ENCODE results near the gene CC2D2A. TPM values are rescaled to one million over a fixed set of nuclear protein-coding genes. Genes with fewer than 3 reads are reported as not detected.

Gene CC2D2A
- total and polyA plus RNA-seq, 2 of the 13 experiments (the other 11 are each of a cell fraction or from before 2014, with no cell fraction given) = 4.2 to 7.2 TPM

- FAIRE-seq = no peak
- DNase-seq (ENCODE audit: low spot score) = no peak
- intact Hi-C loops (cut with micrococcal nuclease; ENCODE audit: unreplicated experiment) = no loop called here
- peak; percentile 57 for ATAC-seq
- Histone ChIP-seq H3K36me3 (replicated peaks in 1 of 2; ENCODE audit: control insufficient read depth in 1 of 2, insufficient read depth in 2 of 2, low read length in 2 of 2) (no peaks in the 10 kb centered on the region), H3K9ac (ENCODE audit: insufficient read depth, low read depth, low read length) (no peak overlapping the region), H3K27me3 (ENCODE audit: control insufficient read depth in 1 of 2, insufficient read depth in 2 of 2, low read length in 2 of 2) (no peaks in the 10 kb centered on the region), H3K9me3 (ENCODE audit: low read length) (no peaks in the 10 kb centered on the region), H2AFZ (ENCODE audit: low read length) (no peak overlapping the region), H3K4me1 (ENCODE audit: insufficient read depth, low read length) (no peaks in the 10 kb centered on the region), H3K79me2 (ENCODE audit: insufficient read depth, low read length) (no peaks in the 10 kb centered on the region), H4K20me1 (ENCODE audit: insufficient read depth, low read length) (no peaks in the 10 kb centered on the region), H3K4me3 (replicated peaks in 1 of 3; ENCODE audit: insufficient read depth in 1 of 3, low read depth in 2 of 3, low read length in 3 of 3) (no peak overlapping the region), H3K4me2 (ENCODE audit: low read depth, low read length) (no peak overlapping the region), H3K27ac (ENCODE audit: extremely low read length, insufficient read depth, low read length) (no peak overlapping the region)
- 67% methylated on average over 2 of the region's 2 CpGs for WGBS (ENCODE audit: low lambda C conversion rate)
- CTCF ChIA-PET (ENCODE audit: low intra/inter-chr PET ratio, low total read pairs) = no interaction called here
- TF ChIP-seq HNF4G (IDR thresholded peaks at IDR 0.05; ENCODE audit: borderline replicate concordance, low read depth, low read length) = no peak
- TF ChIP-seq HNF4G (CRISPR knock-in tag; IDR thresholded peaks at IDR 0.05; ENCODE audit: borderline replicate concordance, low read depth) = no peak
- TF ChIP-seq ATF4 (CRISPR knock-in tag; IDR thresholded peaks at IDR 0.05) = no peak
- TF ChIP-seq SPEN (CRISPR knock-in tag; IDR thresholded peaks at IDR 0.05; ENCODE audit: low read depth) = no peak
- no peak for TF ChIP-seq ZSCAN9 (CRISPR knock-in tag; IDR thresholded peaks at IDR 0.05; ENCODE audit: borderline replicate concordance)
- no peak for TF ChIP-seq PAWR (CRISPR knock-in tag; IDR thresholded peaks at IDR 0.05; ENCODE audit: borderline replicate concordance)
- TF ChIP-seq CEBPG (CRISPR knock-in tag; IDR thresholded peaks at IDR 0.05) = no peak
- no peak for TF ChIP-seq ZNF296 (CRISPR knock-in tag; conservative IDR thresholded peaks at IDR 0.05)
- no peak for TF ChIP-seq ZNF484 (CRISPR knock-in tag; IDR thresholded peaks at IDR 0.05; ENCODE audit: borderline replicate concordance, low read depth)
- TF ChIP-seq TRIM24 (CRISPR knock-in tag; IDR thresholded peaks at IDR 0.05) = no peak
- no peak for TF ChIP-seq TAF1 (CRISPR knock-in tag; IDR thresholded peaks at IDR 0.05)
- POLR2A ChIA-PET = no interaction called here
- BruUV-seq (replicated peaks) = no TSS peak
- in situ Hi-C loops (cut with HindIII; ENCODE audit: extremely low pct_ligation_motif_present, low pct_unique_long_range_greater_than_20kb) = no loop called here
Observed at GRCh38 chr4:15545371-15545770, 75.7 kb downstream of the CC2D2A start.
